Small intestine (tissue), 7 donors: ENCODE measurements around the gene MBTPS2. TPM values are rescaled to one million over a fixed set of nuclear protein-coding genes. Genes with fewer than 3 reads are reported as not detected.
"Not testable (repeated sequence)": the region's sequence is repeated elsewhere in the genome, so short reads cannot be mapped to it uniquely, and the experiment has no call there.

Source experiments
- DNase-seq, 2 donors: peaks; one replicate each; pipeline versions ENCODE4 v3.0.0 to v3.0.0-alpha.2; 2013
- FAIRE-seq: peaks from 2 replicates; lab custom pipeline; 2012; peaks lifted over from hg19 to GRCh38; lab: Jason Lieb, UNC
- H3K27ac ChIP-seq, 3 donors: one replicate each; pipeline ENCODE4 v1.5.1; 2013; ENCODE audit warnings: low read length in 2 of 3, mild to moderate bottlenecking in 2 of 3, control low read depth in 1 of 3, inconsistent platforms in 1 of 3, low read depth in 1 of 3, moderate library complexity in 1 of 3
- H3K27me3 ChIP-seq, 3 donors: one replicate each; pipeline ENCODE4 v1.6.1; 2013; ENCODE audit warnings: low read length in 3 of 3, inconsistent platforms in 1 of 3; ENCODE audit not compliant: control insufficient read depth in 3 of 3, insufficient read depth in 3 of 3
- H3K36me3 ChIP-seq, 3 donors: one replicate each; pipeline ENCODE4 v1.6.1; 2013; ENCODE audit warnings: low read length in 3 of 3, inconsistent platforms in 1 of 3, low read depth in 1 of 3, mild to moderate bottlenecking in 1 of 3, moderate library complexity in 1 of 3; ENCODE audit not compliant: control insufficient read depth in 3 of 3, insufficient read depth in 2 of 3
- H3K4me1 ChIP-seq, 3 donors: one replicate each; pipeline ENCODE4 v1.6.1; 2013; ENCODE audit warnings: low read length in 2 of 3, inconsistent platforms in 1 of 3, low read depth in 1 of 3, mild to moderate bottlenecking in 1 of 3, moderate library complexity in 1 of 3; ENCODE audit not compliant: control insufficient read depth in 3 of 3, insufficient read depth in 2 of 3
- H3K4me3 ChIP-seq, 3 donors: one replicate each; pipeline ENCODE4 v1.5.1; 2013; ENCODE audit warnings: low read length in 3 of 3, control low read depth in 1 of 3, inconsistent platforms in 1 of 3, low read depth in 1 of 3, mild to moderate bottlenecking in 1 of 3, moderate library complexity in 1 of 3
- H3K9me3 ChIP-seq, 2 donors: one replicate each; pipeline ENCODE4 v1.6.1; 2013; ENCODE audit warnings: low read depth in 1 of 2, low read length in 1 of 2; ENCODE audit not compliant: control insufficient read depth in 2 of 2, insufficient read depth in 1 of 2
- WGBS, 3 donors: extraction: QIAGEN DNeasy Blood & Tissue Kit; methylation state at CpG; one replicate each; pipeline ENCODE4 v1.1.7; 2013; 5-methylcytosine and 5-hydroxymethylcytosine counted together
- polyA plus RNA-seq, 4 donors: library from polyadenylated mRNA; stranded (reverse) in 3 of 4; unstranded in 1 of 4; fragments of 200-250 nt in 3 of 4; fragments of 120-200 nt in 1 of 4; gene quantifications; one replicate each; pipeline versions ENCODE4 v1.2.1 to v1.2.3, GENCODE V29; 2013
- donor health status: healthy with polysubstance abuse.
- donor health status: control.
- donor health status: control.
- donor health status: Bipolar disorder and iron deficiency.
- donor health status: healthy.

The MBTPS2 gene
- polyA plus RNA-seq, 4 donors, result 0.54 to 21.5 (median 3.1) TPM

DNA sequence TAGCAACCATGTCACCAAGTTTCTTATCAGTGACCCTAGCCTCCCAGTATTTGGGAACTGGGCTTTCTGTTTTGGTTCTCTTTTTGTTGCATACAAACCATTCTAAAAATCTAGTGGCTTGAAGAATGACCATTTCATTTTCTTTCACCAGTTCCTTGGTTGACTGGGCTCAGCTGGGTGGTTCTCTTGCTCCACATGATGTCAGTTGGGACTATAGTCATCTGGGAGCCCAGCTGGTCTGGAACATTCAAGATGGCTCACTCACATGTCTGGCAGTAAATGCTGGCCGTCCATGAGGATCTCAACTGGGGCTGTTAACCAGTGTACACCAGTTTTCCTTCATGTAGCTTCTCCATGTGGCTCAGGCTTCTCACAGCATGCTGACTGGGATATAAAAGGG, 27.6 kb upstream of the MBTPS2 start:
- H3K27ac ChIP-seq, result no peak overlapping the region
- H3K36me3 ChIP-seq, result no peaks in the 10 kb centered on the region
- H3K9me3 ChIP-seq, result peaks cover 0 to 9% of the 10 kb centered on the region in 2 donors
- FAIRE-seq (no peak), DNase-seq (no peak)
- H3K4me3 ChIP-seq, result no peak overlapping the region
- no peaks in the 10 kb centered on the region for H3K27me3 ChIP-seq
- 70 to 91% (median 79%) methylated on average over 1 of the region's 1 CpG for WGBS, 3 donors
- H3K4me1 ChIP-seq, result no peaks in the 10 kb centered on the region

GRCh38 chrX:21812628-21813027, 26.8 kb upstream of the MBTPS2 start:
- no peaks in the 10 kb centered on the region for H3K4me1 ChIP-seq
- no peaks in the 10 kb centered on the region for H3K36me3 ChIP-seq
- H3K27me3 ChIP-seq, result no peaks in the 10 kb centered on the region
- FAIRE-seq, result no peak
- DNase-seq, result no peak
- no peak overlapping the region for H3K4me3 ChIP-seq
- 80 to 86% (median 85%) methylated on average over 2 of the region's 2 CpGs for WGBS, 3 donors
- H3K27ac ChIP-seq, result no peak overlapping the region
- H3K9me3 ChIP-seq, result peaks cover 0 to 9% of the 10 kb centered on the region in 2 donors

DNA sequence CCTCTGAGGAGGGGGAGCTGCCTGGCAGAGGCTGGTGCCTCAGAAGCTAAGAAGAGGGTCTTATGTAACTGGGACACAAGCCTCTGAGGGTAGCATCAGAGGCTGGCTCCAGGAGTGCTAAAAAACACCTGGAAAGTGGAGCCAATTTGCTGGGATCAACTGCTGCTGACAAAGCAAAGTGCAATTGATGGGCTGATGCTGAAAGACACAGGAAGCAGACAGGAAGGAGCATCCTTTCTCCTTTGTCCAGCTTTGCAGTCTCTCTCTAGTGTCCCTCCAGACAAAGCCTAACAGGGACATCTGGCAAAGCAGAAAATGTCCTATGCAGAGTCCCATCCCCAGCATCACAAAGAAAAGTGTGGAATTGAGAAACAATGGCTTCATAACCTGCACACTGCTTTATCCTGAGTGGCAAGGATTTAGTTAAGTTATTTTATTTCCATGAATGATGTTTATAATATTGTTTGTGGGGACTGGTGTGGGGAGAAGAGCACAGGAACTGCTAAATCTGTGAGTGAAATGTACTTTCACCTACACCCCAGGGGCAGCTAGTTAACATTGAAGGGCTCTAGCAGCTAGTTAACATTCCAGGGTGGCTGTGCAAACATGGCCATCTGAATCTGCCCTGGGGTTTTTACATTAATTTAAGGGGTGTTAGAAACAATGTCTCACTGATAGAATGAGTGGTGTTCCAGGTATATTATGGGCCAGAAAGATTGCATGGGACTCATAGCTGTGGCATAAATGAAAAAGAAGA, 25.6 kb upstream of the MBTPS2 start:
- FAIRE-seq (no peak), DNase-seq (no peak)
- H3K4me1 ChIP-seq, result no peaks in the 10 kb centered on the region

GRCh38 chrX:21816136-21816535, 23.3 kb upstream of the MBTPS2 start:
- H3K27ac ChIP-seq, result no peak overlapping the region
- WGBS, 3 donors, result 78 to 91% (median 88%) methylated on average over 5 of the region's 5 CpGs
- no peak overlapping the region for H3K4me3 ChIP-seq
- FAIRE-seq (no peak), DNase-seq (no peak)
- H3K4me1 ChIP-seq, result no peaks in the 10 kb centered on the region
- H3K27me3 ChIP-seq, result no peaks in the 10 kb centered on the region
- no peaks in the 10 kb centered on the region for H3K36me3 ChIP-seq
- H3K9me3 ChIP-seq, result peaks cover 0 to 9% of the 10 kb centered on the region in 2 donors

More for the DNA sequence above, 25.6 kb upstream of the MBTPS2 start:
- no peak overlapping the region for H3K4me3 ChIP-seq
- H3K27ac ChIP-seq, result no peak overlapping the region
- H3K36me3 ChIP-seq, result no peaks in the 10 kb centered on the region
- no peaks in the 10 kb centered on the region for H3K27me3 ChIP-seq
- peaks cover 0 to 9% of the 10 kb centered on the region in 2 donors for H3K9me3 ChIP-seq

- not testable (repeated sequence) for DNase-seq, H3K36me3 ChIP-seq, H3K27me3 ChIP-seq, H3K4me1 ChIP-seq, FAIRE-seq, H3K9me3 ChIP-seq, H3K4me3 ChIP-seq, H3K27ac ChIP-seq
- 84 to 100% (median 90%) methylated on average over 1 of the region's 1 CpG for WGBS, 3 donors
These were observed 19.2 kb upstream of the MBTPS2 start for GRCh38 chrX:21820170-21820569.

- Histone ChIP-seq H3K27me3 (no peaks in the 10 kb centered on the region), H3K9me3 (no peaks in the 10 kb centered on the region), H3K4me3 (no peak overlapping the region), H3K27ac (no peak overlapping the region), H3K36me3 (no peaks in the 10 kb centered on the region), H3K4me1 (no peaks in the 10 kb centered on the region)
- WGBS, 3 donors, result 80 to 92% (median 86%) methylated on average over 3 of the region's 3 CpGs
- DNase-seq (no peak), FAIRE-seq (no peak)
These were observed 17.5 kb upstream of the MBTPS2 start for GRCh38 chrX:21821875-21822274.

- Histone ChIP-seq H3K4me3 (no peak overlapping the region), H3K27ac (no peak overlapping the region), H3K36me3 (no peaks in the 10 kb centered on the region), H3K27me3 (no peaks in the 10 kb centered on the region), H3K4me1 (no peaks in the 10 kb centered on the region), H3K9me3 (no peaks in the 10 kb centered on the region)
- 65 to 76% (median 74%) methylated on average over 2 of the region's 2 CpGs for WGBS, 3 donors
- DNase-seq, result no peak
- no peak for FAIRE-seq
These were observed 7.9 kb upstream of the MBTPS2 start for GRCh38 chrX:21831496-21831895.

- 56 to 79% (median 68%) methylated on average over 2 of the region's 2 CpGs for WGBS, 3 donors
- no peaks in the 10 kb centered on the region for H3K27me3 ChIP-seq
- no peak overlapping the region for H3K4me3 ChIP-seq
- H3K9me3 ChIP-seq, result no peaks in the 10 kb centered on the region
- no peaks in the 10 kb centered on the region for H3K4me1 ChIP-seq
- DNase-seq (no peak), FAIRE-seq (no peak)
- H3K27ac ChIP-seq, result no peak overlapping the region
- no peaks in the 10 kb centered on the region for H3K36me3 ChIP-seq
These were observed 2.4 kb upstream of the MBTPS2 start for GRCh38 chrX:21837056-21837455.

- peak in 1 of 2 donors; percentile 24 for DNase-seq
- H3K27ac ChIP-seq, result peak overlapping the region in 2 of 3 donors; percentile 83 to 95
- 2 to 29% (median 10%) methylated on average over 4 of the region's 4 CpGs for WGBS, 3 donors
These were observed 482 bp upstream of the MBTPS2 start for GRCh38 chrX:21838937-21839333.

More at GRCh38 chrX:21838937-21839333, 482 bp upstream of the MBTPS2 start:
- no peak for FAIRE-seq
- no peaks in the 10 kb centered on the region for H3K27me3 ChIP-seq
- H3K4me1 ChIP-seq, result no peaks in the 10 kb centered on the region
- peak overlapping the region; percentile 23 to 89 (median 70) for H3K4me3 ChIP-seq
- no peaks in the 10 kb centered on the region for H3K9me3 ChIP-seq
- no peaks in the 10 kb centered on the region for H3K36me3 ChIP-seq
